Activated CD4-positive, alpha-beta T cell treated with anti-CD3 and anti-CD28 coated beads, Interleukin-2, amount 50 U/mL, for 24 hours (primary cell): ENCODE results near the gene REM2.

Source experiments
- DNase-seq, 2 donors: peaks; one replicate each; pipeline ENCODE4 v3.0.0-alpha.2; 2020; ENCODE audit warnings: low read depth in 1 of 2, low spot score in 1 of 2

The REM2 gene

GRCh38 chr14:22928237-22929103 lies 45.4 kb downstream of the REM2 start:
- DNase-seq: no peak

DNA sequence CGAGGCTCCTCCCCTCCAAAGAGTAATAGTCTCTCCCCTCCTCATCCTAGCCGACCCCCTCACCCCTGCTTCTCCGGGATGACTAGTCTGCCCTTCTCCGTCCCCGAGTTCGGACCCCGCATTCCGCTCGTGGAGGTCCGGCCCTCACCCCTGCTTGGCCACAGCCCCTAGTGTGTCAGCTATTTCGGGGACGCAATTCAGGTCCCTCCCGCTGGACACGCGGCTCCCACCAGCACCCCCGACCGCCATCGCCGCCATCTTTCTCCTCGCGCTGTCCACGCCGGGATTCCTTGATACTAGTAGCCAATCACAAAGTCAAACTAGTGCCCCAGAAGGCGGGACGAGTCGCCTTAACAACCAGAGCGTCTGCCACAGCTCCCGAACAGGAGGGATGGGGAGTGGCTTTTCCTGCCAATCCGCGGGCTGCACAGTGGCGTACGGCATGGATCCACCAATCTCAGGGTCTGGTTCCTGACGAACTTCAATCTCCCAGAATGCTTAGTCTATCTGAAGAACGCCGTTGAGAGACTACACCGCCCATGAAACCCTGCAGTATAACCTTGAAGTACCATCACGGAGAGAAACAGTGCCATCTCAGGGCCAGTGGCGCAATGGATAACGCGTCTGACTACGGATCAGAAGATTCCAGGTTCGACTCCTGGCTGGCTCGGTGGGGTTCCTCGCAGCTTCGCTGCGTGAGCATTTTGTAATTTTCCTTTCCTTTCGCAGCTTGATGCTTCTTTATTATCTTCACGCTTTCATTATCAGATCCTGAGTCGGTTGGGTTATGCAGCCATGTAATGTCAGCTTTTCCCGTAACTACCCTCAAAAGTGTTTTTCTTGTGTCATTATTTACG lies 46.3 kb downstream of the REM2 start, which contains the start of gene PRMT5:
PRMT5 (minus strand) TSS at position 273 of the 857 bp plus-strand sequence; CDS start at position 258, 15 bp downstream.
- DNase-seq: peak; percentile 98 to 99

GRCh38 chr14:22929961-22930364 lies 46.9 kb downstream of the REM2 start:
- DNase-seq: no peak

- no peak for DNase-seq
Observed at GRCh38 chr14:22932146-22932545, 49.1 kb downstream of the REM2 start.

- DNase-seq: no peak
Observed at GRCh38 chr14:22935156-22935555, 52.1 kb downstream of the REM2 start.
